Body of pancreas (tissue), 4 donors: Measurements from ENCODE around the gene KLHL4.

Source experiments
- POLR2A ChIP-seq, 3 donors: fragments of 450-650 bp; IDR thresholded peaks; one replicate each; pipeline ENCODE4 v1.6.1; 2016; ENCODE audit warnings: antibody characterized with exemption in 3 of 3, mild to moderate bottlenecking in 2 of 3
- TF ChIP-seq, protein P1 (sequence below), 7 experiments: fragments of 450-650 bp in 4 of 7; fragments of 200-600 bp in 3 of 7; sonication (generic) in 3 of 7; IDR thresholded peaks; one replicate each; pipeline ENCODE4 v1.5.1; 2016 to 2019; ENCODE audit warnings: antibody characterized with exemption in 7 of 7

DNA sequence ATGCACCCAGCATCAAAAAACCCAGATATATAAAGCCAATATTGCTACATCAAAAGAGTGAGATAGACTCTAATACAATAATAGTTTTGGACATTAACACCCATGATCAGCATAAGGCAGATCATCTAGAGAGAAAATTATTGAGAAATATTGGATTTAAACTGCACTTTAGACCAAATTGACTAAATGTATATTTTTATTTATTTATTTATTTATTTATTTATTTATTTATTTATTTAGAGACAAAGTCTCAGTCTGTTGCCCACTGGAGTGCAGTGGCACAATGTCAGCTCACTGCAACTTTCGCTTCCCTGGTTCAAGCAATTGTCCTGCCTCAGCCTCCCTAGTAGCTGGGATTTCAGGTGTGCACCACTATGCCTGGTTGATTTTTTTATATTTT lies 193.0 kb downstream of the KLHL4 start:
- TF ChIP-seq, protein P1, sequence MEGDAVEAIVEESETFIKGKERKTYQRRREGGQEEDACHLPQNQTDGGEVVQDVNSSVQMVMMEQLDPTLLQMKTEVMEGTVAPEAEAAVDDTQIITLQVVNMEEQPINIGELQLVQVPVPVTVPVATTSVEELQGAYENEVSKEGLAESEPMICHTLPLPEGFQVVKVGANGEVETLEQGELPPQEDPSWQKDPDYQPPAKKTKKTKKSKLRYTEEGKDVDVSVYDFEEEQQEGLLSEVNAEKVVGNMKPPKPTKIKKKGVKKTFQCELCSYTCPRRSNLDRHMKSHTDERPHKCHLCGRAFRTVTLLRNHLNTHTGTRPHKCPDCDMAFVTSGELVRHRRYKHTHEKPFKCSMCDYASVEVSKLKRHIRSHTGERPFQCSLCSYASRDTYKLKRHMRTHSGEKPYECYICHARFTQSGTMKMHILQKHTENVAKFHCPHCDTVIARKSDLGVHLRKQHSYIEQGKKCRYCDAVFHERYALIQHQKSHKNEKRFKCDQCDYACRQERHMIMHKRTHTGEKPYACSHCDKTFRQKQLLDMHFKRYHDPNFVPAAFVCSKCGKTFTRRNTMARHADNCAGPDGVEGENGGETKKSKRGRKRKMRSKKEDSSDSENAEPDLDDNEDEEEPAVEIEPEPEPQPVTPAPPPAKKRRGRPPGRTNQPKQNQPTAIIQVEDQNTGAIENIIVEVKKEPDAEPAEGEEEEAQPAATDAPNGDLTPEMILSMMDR (IDR thresholded peaks at IDR 0.05): no peak
- TF ChIP-seq POLR2A (IDR thresholded peaks at IDR 0.05): no peak
